LNCaP clone FGC (cell line): ENCODE measurements around the gene PDLIM5.

Experiments
- DNase-seq: peaks from one replicate; pipeline ENCODE4 v3.0.0-alpha.2; 2011; ENCODE audit warnings: low read depth
- H3K4me3 ChIP-seq: 2 replicates; pipeline ENCODE4 v1.5.1; 2011; ENCODE audit warnings: mild to moderate bottlenecking, low read depth, low read length, control low read depth
- CTCF ChIP-seq: IDR thresholded peaks from 2 replicates; pipeline ENCODE4 v1.5.1; 2012; ENCODE audit warnings: mild to moderate bottlenecking; ENCODE audit not compliant: control insufficient read depth, insufficient read depth; ENCODE audit errors: extremely low read depth

PDLIM5 gene

GRCh38 chr4:94635177-94635576 lies 183.4 kb downstream of the PDLIM5 start:
- no peak overlapping the region for H3K4me3 ChIP-seq
- TF ChIP-seq CTCF, result no peak
- DNase-seq, result no peak

- no peak for DNase-seq
- TF ChIP-seq CTCF, result no peak
- H3K4me3 ChIP-seq, result no peak overlapping the region
These were observed 184.3 kb downstream of the PDLIM5 start for GRCh38 chr4:94636004-94636403.

GRCh38 chr4:94639298-94639697 lies 187.6 kb downstream of the PDLIM5 start:
- no peak for DNase-seq
- no peak for TF ChIP-seq CTCF
- no peak overlapping the region for H3K4me3 ChIP-seq

- TF ChIP-seq CTCF, result no peak
- no peak for DNase-seq
- no peak overlapping the region for H3K4me3 ChIP-seq
These were observed 188.4 kb downstream of the PDLIM5 start for GRCh38 chr4:94640151-94640550.

GRCh38 chr4:94641702-94642560 lies 190.2 kb downstream of the PDLIM5 start:
- no peak for DNase-seq
- no peak for TF ChIP-seq CTCF
- no peak overlapping the region for H3K4me3 ChIP-seq

- no peak for DNase-seq
- no peak for TF ChIP-seq CTCF
- H3K4me3 ChIP-seq, result no peak overlapping the region
These were observed 190.8 kb downstream of the PDLIM5 start for GRCh38 chr4:94642561-94642866.

GRCh38 chr4:94648699-94649098 lies 197.0 kb downstream of the PDLIM5 start:
- no peak for DNase-seq

More at GRCh38 chr4:94648699-94649098, 197.0 kb downstream of the PDLIM5 start:
- no peak for TF ChIP-seq CTCF
- H3K4me3 ChIP-seq, result no peak overlapping the region
